ENCODE data around the gene IL13.
"Not testable (repeated sequence)": the region's sequence is repeated elsewhere in the genome, so short reads cannot be mapped to it uniquely, and the experiment has no call there.

The IL13 gene

DNA sequence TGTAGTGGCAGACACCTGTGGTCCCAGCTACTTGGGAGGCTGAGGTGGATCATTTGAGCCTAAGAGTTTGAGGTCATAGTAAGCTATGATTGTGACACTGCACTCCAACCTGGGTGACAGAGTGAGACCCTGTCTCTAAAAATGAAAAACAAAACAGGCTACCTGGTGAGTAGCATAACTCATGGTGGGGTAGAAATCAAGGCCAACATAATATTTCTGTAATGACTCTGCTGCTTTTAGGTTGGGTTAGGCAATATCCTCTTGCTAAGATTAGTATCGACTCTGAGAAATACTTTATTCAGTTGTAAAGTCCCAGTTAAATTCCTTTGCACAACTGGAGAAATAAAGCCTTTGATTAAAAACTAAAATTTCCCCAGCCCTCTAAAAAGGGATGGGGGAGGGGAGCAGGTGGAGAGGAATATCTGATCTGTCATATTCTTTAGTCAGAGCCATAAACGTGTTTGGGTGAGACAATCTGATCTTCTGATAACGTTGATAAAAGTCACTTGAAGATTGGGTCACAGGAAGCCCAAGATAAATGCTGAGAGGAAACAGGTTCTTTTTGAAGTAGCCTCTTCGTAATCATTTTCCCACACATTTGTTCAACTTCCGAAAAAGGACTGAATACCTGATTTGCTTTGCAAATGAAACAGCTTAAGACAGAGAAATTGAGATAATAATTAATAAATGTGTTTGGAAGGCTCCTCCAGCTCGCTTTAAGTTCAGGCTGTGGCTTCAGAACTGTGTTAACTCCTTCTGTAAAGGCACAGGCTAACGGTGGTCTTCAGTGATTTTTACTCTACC is 30.8 kb downstream of the IL13 start:
- no peak for DNase-seq (ENCODE audit: low read depth in 2 of 2, low spot score in 1 of 2)

DNA sequence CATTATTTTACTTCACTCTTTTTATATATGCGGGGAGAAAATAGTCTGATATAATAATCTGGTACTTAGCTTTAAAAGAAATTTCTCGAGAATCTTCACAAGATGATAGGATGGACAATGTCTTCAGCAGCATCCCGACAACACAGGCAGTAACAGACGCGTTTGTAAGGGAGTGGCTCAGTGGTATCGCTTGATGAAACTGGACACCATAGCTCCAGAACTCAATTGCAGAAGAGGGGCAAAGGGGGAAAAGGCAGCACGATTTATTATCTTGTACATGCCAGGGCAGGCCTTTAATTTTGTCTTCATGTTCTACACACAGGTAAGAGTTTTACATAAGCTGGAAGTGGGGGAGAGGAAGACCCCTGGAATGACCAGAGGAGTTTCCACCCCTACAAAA is 31.5 kb downstream of the IL13 start:
- no peak for DNase-seq (ENCODE audit: low read depth in 2 of 2, low spot score in 1 of 2)

DNA sequence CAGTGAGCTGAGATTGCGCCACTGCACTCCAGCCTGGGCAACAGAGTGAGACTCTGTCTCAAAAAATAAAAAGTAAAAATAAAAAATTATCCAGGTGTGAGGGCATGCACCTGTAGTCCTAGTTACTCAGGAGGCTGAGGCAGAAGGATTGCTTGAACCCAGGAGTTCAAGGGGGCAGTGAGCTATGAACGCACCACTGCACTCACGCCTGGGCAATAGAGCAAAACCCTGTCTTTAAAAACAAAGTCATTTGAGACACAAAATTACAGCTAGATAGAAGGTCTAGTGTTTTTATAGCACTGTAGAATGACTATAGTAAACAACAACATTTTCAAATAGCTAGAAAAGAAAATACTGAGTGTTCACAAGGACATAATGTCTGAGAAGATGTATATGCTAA is 32.2 kb downstream of the IL13 start:
- DNase-seq (ENCODE audit: low read depth in 2 of 2, low spot score in 1 of 2), result no peak

DNA sequence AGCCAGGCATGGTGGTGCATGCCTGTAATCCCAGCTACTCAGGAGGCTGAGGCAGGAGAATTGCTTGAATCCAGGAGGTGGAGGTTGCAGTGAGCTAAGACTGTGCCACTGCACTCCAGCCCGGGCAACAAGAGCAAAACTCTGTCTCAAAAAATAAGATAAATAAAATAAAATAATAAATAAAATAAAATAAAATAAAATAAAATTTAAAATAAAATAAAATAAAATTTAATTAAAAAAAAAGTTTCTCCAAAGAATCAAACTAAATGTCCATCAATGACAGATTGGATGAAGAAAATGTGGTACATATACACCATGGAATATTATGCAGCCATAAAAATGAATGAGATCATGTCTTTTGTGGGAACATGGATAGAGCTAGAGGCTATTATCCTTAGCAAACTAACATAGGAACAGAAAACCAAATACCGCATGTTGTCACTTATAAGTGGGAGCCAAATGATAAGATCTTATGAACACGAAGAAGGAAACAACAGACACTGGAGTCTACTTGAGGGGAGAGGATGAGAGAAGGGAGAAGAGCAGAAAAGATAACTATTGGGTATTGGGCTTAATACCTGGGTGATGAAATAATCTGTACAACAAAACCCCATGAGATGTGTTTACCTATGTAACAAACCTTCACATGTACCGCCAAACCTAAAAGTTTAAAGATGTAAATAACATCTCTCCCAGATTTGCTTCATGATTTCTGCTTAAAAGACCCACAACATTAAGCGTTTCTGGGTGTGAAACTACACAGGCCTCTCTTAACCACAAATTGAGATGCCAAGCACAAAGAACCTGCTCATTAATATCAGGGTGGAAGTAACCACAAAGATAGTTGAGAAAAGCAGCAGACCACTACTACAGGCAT is 34.0 kb downstream of the IL13 start:
- DNase-seq (ENCODE audit: low read depth in 2 of 2, low spot score in 1 of 2), result not testable (repeated sequence)

DNA sequence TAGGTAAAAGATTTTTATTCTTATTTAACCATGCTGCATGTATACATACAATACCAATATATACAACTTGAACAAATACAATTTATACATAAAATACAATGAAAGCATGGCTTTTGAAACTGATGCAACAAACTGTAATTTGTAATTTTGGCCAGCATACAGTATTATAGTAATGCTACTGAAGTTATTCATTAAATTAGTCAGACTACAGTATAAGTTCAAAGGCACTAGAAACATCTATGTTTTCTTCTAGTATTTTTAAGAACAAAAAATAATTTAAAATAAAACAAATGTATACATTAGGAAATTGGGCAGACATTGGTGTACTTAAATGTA is 34.6 kb downstream of the IL13 start:
- DNase-seq (ENCODE audit: low read depth in 2 of 2, low spot score in 1 of 2), result no peak

DNA sequence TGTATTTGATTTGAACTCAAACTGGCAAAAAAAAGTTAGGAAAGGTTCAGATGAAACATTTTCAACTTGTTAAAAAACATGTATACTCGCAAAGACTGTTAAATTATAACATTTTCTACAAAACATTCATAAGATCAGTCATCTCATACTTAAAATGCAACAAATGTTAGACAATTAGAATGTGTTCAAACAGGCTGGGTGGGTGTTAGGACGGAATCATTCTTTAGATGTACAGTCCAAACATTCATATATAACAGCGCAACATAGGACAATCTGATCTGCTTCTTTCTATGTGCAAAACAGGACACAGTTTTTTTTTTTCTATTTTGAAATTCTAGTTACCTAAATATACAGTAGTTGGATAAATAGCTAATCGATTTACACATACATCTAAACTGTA is 38.0 kb downstream of the IL13 start:
- DNase-seq (ENCODE audit: low read depth in 2 of 2, low spot score in 1 of 2), result no peak

DNA sequence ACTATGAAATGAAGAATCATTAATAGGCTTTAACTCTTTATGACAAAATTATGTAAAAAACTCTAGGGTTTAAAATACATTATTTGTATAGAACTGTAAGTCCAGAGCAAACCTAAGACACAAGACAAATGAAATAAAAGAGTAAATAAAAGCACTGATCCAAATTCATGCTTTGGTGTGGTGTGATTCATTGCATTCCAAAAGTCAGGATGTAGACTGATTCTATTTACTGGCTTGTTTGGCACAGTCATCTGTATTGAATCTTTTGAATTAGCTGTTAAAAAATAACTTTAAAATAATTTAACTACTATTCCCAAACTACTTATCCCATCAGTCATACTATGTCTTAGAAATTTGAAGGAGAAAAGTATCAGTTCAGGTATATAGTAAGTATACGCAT is 46.9 kb downstream of the IL13 start:
- DNase-seq (ENCODE audit: low read depth in 2 of 2, low spot score in 1 of 2), result no peak

DNA sequence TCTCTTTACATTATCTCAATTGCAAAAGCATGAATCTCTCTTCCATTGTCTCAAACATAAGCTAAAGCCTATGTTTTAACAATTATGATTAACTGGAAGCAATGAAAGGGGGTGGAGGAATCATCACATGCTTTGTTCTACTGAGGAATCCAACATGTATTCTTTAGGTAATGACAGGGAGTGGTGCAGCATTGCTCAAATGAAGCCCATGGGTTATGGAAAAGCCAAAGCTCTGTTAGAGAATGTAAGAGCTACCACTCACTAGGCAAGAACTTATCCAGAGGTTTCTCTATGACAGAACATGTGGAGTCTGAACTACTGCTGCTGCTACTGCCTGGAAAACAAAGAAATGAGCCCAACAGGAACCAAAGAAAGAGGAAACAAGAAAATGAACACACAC is 50.7 kb downstream of the IL13 start:
- DNase-seq (ENCODE audit: low read depth in 2 of 2, low spot score in 1 of 2), result no peak

Measured in stimulated activated CD8-positive, alpha-beta memory T cell treated with anti-CD3 and anti-CD28 coated beads, Interleukin-4, amount 100 ng/mL, for 4 hours (primary cell).